ENCODE results near the gene PLEKHG2. TPM values are rescaled to one million over a fixed set of nuclear protein-coding genes. Genes with fewer than 3 reads are reported as not detected.

The PLEKHG2 gene, protein sequence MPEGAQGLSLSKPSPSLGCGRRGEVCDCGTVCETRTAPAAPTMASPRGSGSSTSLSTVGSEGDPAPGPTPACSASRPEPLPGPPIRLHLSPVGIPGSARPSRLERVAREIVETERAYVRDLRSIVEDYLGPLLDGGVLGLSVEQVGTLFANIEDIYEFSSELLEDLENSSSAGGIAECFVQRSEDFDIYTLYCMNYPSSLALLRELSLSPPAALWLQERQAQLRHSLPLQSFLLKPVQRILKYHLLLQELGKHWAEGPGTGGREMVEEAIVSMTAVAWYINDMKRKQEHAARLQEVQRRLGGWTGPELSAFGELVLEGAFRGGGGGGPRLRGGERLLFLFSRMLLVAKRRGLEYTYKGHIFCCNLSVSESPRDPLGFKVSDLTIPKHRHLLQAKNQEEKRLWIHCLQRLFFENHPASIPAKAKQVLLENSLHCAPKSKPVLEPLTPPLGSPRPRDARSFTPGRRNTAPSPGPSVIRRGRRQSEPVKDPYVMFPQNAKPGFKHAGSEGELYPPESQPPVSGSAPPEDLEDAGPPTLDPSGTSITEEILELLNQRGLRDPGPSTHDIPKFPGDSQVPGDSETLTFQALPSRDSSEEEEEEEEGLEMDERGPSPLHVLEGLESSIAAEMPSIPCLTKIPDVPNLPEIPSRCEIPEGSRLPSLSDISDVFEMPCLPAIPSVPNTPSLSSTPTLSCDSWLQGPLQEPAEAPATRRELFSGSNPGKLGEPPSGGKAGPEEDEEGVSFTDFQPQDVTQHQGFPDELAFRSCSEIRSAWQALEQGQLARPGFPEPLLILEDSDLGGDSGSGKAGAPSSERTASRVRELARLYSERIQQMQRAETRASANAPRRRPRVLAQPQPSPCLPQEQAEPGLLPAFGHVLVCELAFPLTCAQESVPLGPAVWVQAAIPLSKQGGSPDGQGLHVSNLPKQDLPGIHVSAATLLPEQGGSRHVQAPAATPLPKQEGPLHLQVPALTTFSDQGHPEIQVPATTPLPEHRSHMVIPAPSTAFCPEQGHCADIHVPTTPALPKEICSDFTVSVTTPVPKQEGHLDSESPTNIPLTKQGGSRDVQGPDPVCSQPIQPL (N-terminal part only)
- 20.6 and 25.9 TPM in 2 replicates for total RNA-seq (2014; rRNA removed; shearing (Covaris generic))

DNA sequence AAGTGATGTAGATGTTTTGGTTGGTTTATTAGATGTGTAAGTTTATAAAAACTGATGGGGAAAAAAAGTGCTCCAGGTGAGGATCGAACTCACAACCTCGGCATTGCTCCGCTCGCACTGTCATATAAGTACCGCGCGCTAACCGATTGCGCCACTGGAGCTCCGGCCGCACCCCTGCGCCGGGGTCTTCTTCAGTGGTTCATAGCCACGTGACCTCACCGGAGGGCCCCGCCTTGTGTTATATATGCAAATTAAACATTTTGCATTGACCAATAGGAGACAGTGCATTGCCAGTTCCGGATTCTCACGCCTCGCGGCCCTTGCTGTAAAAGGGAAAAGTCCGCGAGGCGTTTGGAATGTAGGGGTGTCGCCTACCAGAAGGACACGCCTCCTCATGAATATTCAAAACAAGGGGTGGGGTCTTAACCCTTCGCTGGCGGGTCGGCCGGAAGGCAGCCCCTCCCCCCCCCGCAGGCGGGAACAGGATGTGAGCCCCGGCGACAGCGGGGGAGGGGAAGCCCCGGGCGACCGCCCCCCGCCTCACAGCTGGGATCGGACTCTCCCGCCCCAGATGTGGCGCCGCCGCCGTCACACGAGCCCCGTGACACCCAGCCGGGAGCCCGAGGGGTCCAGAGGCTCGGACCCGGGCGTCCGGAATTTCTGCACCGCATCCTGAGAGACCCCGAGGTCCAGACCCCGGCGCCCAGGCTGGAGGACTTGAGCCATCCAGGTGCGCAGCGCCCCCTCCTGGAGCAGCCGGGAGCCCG lies at the start of gene PLEKHG2:
Gene PLEKHG2 (plus strand): TSS at position 570 of the 767 bp plus-strand sequence. CDS start 1,418 bp downstream, outside the sequence.

DNA sequence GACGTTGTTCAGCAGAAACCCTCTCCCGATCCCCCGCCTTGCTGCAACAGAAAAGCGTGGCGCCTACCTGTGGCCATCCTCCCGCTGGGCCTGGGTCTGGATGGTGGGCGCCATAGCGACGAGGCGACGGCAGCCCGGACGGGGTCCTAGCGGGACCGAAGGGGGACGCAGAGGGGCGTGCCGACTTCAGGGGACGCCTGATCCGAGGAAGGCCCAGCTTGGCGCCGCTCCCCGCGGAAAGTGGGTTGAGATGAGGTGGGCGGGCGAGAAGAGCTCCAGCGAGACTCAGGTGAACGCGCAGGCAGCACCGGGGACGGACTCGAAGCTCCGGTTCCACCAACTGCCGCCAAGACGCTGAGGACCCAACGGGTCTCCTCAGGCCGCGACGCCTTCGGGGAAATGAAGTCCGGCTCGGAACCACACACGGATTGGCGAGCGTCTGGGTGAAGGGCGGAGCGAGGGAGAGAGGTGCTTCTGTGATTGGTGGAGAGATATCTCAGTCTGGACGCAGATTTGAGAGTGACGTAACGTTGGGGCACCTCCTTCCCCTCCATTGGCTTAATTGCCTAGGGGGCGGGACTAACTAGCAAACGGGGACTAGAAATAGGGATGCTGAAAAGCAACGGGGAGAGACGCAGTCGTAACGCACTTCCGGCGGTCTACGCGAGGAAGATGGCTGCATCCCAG lies 21.6 kb upstream of the PLEKHG2 start, which contains the start of the genes MED29 and PAF1:
Gene MED29 (plus strand): TSS at position 628 of the 687 bp plus-strand sequence. CDS start 45 bp downstream, at position 673.
Gene PAF1 (minus strand): TSS at position 356 of the 687 bp plus-strand sequence. CDS start 242 bp downstream, at position 114.

DNA sequence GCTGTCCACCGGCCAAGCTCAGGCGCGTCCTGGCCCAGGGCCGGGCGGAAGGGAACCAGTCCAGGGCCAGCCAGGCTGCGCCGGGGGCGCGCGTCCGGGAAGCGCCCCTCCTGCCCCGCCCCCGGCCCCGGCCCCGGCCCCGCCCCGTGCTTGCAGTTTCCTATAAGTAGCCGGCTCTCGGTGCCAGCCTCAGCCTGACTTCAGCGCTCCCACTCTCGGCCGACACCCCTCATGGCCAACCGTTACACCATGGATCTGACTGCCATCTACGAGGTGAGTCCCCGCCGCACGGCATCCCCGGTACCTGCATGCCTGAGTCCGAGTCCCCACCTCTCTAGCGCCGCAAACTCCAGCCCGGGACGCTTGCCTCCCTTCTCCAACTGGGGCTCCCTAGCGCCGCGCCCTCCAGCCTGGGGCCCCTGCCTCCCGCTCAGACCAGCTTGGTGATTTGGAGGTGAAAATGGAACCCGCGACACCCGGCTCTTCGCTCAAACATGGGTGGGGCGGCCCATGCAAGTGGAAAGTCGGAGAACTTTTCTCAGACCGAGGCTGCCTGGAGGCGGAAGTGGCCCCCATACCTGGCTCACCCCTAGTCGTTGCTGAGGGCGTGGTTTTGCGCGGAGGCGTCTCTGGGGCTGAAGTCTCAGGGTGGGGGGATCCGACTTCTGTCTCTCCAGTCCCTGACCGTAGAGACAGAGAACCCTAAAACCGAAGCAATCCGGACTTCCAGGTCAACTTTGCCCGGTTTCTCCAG lies 5.6 kb upstream of the PLEKHG2 start, which contains the start of gene ZFP36:
Gene ZFP36 (plus strand): TSS at position 192 of the 754 bp plus-strand sequence. CDS start 58 bp downstream, at position 250.

DNA sequence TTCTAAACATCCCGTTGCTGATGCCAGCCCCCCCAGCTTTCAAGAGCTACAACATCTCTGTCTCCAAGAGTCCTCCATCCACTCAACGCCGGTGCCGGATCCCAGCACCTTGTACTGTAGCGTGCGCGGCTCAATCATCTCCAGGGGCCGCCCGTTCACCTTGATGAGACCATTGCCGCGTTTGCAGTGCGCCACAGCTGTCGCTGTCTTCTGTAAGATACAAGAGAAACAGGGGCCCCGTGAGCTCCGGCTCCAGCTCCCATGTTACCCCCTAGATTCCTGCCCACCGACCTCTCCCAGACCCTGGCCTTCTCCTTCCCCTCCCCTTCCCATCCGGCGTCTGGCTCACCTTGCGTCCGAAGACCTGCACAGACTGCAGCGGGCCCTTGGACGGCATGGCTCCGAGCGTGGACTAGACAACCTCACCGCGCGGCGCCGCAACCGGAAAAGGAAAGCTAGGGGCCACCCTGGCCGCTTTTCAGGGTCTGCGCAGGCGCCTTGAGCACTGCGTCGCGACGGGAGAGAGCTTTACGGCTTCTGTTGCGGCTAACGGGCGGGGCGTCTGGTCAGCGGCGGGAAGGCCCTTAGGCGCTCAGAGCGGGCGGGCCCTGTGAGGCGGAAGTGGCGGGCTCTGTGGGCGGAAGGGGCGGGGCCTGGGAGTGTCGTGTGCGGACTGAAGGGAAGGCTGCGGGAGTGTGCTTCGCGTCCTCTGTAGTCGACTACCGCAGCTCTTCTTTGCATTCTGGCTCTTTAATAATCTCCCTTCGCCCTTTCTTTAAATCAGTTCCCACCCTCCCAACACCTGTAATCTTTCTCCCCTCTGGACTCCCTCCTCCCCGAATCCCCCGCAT lies 23.3 kb downstream of the PLEKHG2 start, which contains the start of gene RPS16:
Gene RPS16 (minus strand): TSS at position 451 of the 851 bp plus-strand sequence. CDS start 54 bp downstream, at position 397.

DNA sequence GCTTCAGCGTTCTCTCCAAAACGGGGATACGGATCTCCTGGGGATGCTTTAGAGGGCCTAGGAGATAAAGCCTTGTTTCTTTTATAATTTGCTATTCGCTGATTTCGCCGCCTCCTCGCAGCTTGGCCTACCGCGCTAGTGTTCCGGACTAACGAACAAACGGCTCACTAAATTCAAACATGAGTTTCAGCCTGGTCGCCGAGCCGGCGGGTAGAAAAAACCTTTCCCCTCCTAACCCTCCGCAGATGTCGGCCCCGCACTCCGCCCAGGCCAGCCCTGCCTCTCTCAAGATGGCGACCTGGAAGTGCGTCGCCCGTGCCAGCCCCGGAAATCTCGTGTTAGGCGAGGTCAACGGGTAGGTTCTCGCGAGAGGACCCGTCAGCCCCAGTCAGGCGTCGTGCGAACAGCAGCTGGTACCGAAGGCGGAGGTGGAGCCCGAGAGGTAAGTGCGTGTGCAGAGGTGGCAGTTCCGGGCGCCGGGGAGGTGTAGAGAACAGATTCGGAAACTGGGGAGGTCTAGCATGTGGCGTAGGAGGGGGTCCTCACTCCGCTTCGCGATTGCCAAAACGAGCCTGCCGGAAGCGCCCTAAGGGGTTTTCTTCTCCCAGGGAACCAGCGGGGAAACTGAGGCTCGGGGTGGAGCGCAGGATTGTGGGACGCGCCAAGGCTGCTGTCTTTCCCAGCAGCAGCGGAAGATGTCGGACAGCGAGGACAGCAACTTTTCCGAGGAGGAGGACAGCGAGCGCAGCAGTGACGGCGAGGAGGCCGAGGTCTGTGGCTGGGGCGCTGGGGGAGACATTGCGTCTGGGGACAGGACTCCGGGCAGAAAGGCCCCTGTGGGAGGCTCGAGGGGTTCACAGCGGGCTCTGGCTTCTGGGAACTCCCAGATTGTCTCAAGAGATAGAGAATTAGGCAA lies 33.0 kb downstream of the PLEKHG2 start, which contains the start of gene SUPT5H:
Gene SUPT5H (plus strand): TSS at position 387 of the 916 bp plus-strand sequence. CDS start 309 bp downstream, at position 696.

Small RNAs within 50 kb of the gene (small RNA-seq; reads per million reads assigned to genes)
- gene MIR4530, result not detected
- not detected for gene RN7SL566P

Other genes with a start within 250 kb of the PLEKHG2 start
- not detected in 2 replicates for gene NCCRP1, start 215.7 kb upstream of the PLEKHG2 start, total RNA-seq (2014; rRNA removed; shearing (Covaris generic))
- gene SYCN, start 208.4 kb upstream of the PLEKHG2 start, total RNA-seq (2014; rRNA removed; shearing (Covaris generic)), result not detected in 2 replicates
- not detected in 2 replicates for gene IFNL3, start 167.7 kb upstream of the PLEKHG2 start, total RNA-seq (2014; rRNA removed; shearing (Covaris generic))
- not detected in 2 replicates for gene IFNL4, start 163.8 kb upstream of the PLEKHG2 start, total RNA-seq (2014; rRNA removed; shearing (Covaris generic))
- gene IFNL2, start 144.3 kb upstream of the PLEKHG2 start, total RNA-seq (2014; rRNA removed; shearing (Covaris generic)), result not detected in 2 replicates
- not detected in 2 replicates for gene IFNL1, start 116.3 kb upstream of the PLEKHG2 start, total RNA-seq (2014; rRNA removed; shearing (Covaris generic))
- 2.1 and 2.9 TPM in 2 replicates for gene LRFN1, start 91.8 kb upstream of the PLEKHG2 start, total RNA-seq (2014; rRNA removed; shearing (Covaris generic))
- 1.0 and 1.1 TPM in 2 replicates for gene GMFG, start 76.6 kb upstream of the PLEKHG2 start, total RNA-seq (2014; rRNA removed; shearing (Covaris generic))
- gene SAMD4B, start 70.2 kb upstream of the PLEKHG2 start, total RNA-seq (2014; rRNA removed; shearing (Covaris generic)), result 73.5 and 85.9 TPM in 2 replicates
- gene PAF1, start 21.6 kb upstream of the PLEKHG2 start, total RNA-seq (2014; rRNA removed; shearing (Covaris generic)), result 50.4 and 55.1 TPM in 2 replicates
- gene MED29, start 21.3 kb upstream of the PLEKHG2 start, total RNA-seq (2014; rRNA removed; shearing (Covaris generic)), result 25.3 and 27.4 TPM in 2 replicates
- gene ZFP36, start 5.8 kb upstream of the PLEKHG2 start, total RNA-seq (2014; rRNA removed; shearing (Covaris generic)), result 3.4 and 8.8 TPM in 2 replicates
- gene RPS16, start 23.3 kb downstream of the PLEKHG2 start, total RNA-seq (2014; rRNA removed; shearing (Covaris generic)), result 587 and 846 TPM in 2 replicates
- 103 and 121 TPM in 2 replicates for gene SUPT5H, start 32.9 kb downstream of the PLEKHG2 start, total RNA-seq (2014; rRNA removed; shearing (Covaris generic))
- gene TIMM50, start 68.2 kb downstream of the PLEKHG2 start, total RNA-seq (2014; rRNA removed; shearing (Covaris generic)), result 162 and 166 TPM in 2 replicates
- 5.8 and 7.8 TPM in 2 replicates for gene DLL3, start 86.3 kb downstream of the PLEKHG2 start, total RNA-seq (2014; rRNA removed; shearing (Covaris generic))
- gene SELENOV, start 102.5 kb downstream of the PLEKHG2 start, total RNA-seq (2014; rRNA removed; shearing (Covaris generic)), result not detected in 2 replicates
- gene EID2B, start 120.2 kb downstream of the PLEKHG2 start, total RNA-seq (2014; rRNA removed; shearing (Covaris generic)), result 7.3 and 11.8 TPM in 2 replicates
- 21.1 and 22.3 TPM in 2 replicates for gene EID2, start 127.5 kb downstream of the PLEKHG2 start, total RNA-seq (2014; rRNA removed; shearing (Covaris generic))
- not detected in 2 replicates for gene LGALS13, start 189.9 kb downstream of the PLEKHG2 start, total RNA-seq (2014; rRNA removed; shearing (Covaris generic))
- not detected in 2 replicates for gene LGALS16, start 243.2 kb downstream of the PLEKHG2 start, total RNA-seq (2014; rRNA removed; shearing (Covaris generic))

All from A375 (cell line).